IPS-18a (cell line): ENCODE results near the gene OTP.

ENCODE experiments used
- H3K27ac ChIP-seq: one replicate; pipeline ENCODE4 v1.5.1; 2013; ENCODE audit warnings: low read length
- H3K27me3 ChIP-seq: one replicate; pipeline ENCODE4 v1.6.1; 2013; ENCODE audit warnings: mild to moderate bottlenecking, low read length; ENCODE audit not compliant: control insufficient read depth, insufficient read depth
- H3K36me3 ChIP-seq: one replicate; pipeline ENCODE4 v1.6.1; 2013; ENCODE audit warnings: low read depth, low read length; ENCODE audit not compliant: control insufficient read depth
- H3K4me1 ChIP-seq: one replicate; pipeline ENCODE4 v1.6.1; 2013; ENCODE audit warnings: low read depth, low read length; ENCODE audit not compliant: control insufficient read depth
- H3K4me3 ChIP-seq: one replicate; pipeline ENCODE4 v1.5.1; 2013; ENCODE audit warnings: low read length
- H3K9ac ChIP-seq: one replicate; pipeline ENCODE4 v1.6.1; 2013; ENCODE audit warnings: mild to moderate bottlenecking, low read length, moderate library complexity
- H3K9me3 ChIP-seq: one replicate; pipeline ENCODE4 v1.6.1; 2013; ENCODE audit warnings: low read depth, low read length; ENCODE audit not compliant: control insufficient read depth

The OTP gene

DNA sequence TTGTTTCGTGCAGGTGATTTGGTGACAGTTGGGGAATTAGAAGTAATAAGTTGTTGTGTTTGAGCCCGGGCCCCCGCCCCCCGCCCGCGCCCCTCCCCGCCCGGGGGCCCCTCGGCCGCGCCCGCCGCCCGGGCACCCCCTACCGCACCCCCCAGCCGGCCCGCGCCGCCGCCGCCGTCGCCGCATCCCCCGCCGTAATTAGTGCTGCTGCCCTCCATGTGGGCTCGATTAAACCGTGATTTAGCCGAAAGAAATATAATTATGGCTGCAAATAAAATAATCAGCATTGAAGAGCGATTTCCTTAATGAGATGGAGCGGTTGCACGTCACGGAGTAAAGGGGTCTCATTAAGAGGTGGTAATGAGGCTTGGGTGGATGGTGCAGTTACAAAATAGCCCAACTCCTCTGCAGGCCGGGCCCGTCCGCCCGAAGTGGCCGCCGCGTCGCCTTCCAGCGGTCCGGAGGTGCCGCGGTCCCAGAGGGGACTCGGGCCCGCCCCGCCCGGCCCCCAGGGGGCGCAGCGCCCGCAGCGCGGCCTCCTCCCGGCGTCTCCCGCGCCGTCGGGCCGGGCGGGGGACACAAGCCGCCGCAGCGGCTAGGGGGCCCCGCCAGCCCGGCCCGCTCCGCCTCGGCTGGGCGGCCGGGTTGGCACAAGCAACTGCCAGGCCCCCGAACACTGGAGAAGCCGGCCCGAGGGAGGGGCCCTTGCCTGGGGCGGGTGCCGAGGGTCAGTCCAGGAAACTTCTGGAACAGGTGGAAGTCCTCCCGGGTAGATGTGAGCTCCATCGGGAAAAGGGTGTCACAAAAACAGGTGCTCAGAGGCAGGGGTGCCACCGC is 6.9 kb upstream of the OTP start:
- no peak overlapping the region for H3K9ac ChIP-seq
- H3K4me1 ChIP-seq: peaks cover 17% of the 10 kb centered on the region
- no peaks in the 10 kb centered on the region for H3K9me3 ChIP-seq
- peak overlapping the region; percentile 42 for H3K4me3 ChIP-seq
- H3K27me3 ChIP-seq: peaks cover 100% of the 10 kb centered on the region
- H3K36me3 ChIP-seq: no peaks in the 10 kb centered on the region
- no peak overlapping the region for H3K27ac ChIP-seq

DNA sequence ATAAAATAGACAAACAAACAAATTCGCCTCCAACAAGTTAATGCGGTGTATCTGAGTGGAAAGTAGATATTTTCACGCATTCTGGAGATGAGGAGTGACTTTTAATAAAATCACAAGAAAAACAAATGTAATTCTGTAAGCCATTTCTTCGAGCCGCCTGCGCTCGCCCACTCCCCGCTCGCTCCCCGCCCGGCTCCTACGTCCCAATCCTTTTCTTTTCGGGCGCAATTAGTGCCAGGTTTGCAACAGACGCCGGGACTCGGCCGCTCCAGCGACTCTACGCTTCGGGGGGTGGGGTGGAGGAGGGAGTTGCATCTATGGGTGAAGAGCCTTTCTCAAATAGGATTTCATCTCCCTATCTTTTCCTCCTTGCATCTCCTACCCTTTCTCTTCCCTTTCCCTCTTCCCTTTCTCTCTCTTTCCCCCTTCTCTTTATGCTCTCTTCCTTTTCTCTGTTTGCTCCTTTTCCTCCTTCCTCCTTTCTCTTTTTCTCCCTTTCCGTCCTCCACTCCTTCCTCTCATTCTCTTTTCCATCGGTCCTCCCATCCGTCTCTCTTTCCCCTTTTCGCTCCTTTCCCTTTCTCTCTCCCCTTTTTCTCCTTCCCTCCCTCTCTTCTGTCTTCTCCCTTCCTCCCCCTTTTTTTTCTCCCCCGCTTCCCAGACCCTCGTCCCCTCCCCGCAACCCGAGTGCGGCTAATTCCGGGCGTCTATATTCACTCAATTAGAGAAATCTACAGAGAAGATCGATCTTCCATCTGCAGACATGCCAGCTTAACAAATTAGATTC is 6.1 kb upstream of the OTP start:
- Histone ChIP-seq H3K4me1 (peaks cover 21% of the 10 kb centered on the region), H3K36me3 (no peaks in the 10 kb centered on the region), H3K27me3 (peaks cover 100% of the 10 kb centered on the region), H3K4me3 (peak overlapping the region; percentile 39), H3K9me3 (no peaks in the 10 kb centered on the region), H3K27ac (no peak overlapping the region), H3K9ac (no peak overlapping the region)

- Histone ChIP-seq H3K36me3 (no peaks in the 10 kb centered on the region), H3K9me3 (no peaks in the 10 kb centered on the region), H3K27me3 (peaks cover 100% of the 10 kb centered on the region), H3K27ac (no peak overlapping the region), H3K9ac (no peak overlapping the region), H3K4me3 (peak overlapping the region; percentile 39), H3K4me1 (peaks cover 27% of the 10 kb centered on the region)
These were observed 5.3 kb upstream of the OTP start for GRCh38 chr5:77643654-77644370.

DNA sequence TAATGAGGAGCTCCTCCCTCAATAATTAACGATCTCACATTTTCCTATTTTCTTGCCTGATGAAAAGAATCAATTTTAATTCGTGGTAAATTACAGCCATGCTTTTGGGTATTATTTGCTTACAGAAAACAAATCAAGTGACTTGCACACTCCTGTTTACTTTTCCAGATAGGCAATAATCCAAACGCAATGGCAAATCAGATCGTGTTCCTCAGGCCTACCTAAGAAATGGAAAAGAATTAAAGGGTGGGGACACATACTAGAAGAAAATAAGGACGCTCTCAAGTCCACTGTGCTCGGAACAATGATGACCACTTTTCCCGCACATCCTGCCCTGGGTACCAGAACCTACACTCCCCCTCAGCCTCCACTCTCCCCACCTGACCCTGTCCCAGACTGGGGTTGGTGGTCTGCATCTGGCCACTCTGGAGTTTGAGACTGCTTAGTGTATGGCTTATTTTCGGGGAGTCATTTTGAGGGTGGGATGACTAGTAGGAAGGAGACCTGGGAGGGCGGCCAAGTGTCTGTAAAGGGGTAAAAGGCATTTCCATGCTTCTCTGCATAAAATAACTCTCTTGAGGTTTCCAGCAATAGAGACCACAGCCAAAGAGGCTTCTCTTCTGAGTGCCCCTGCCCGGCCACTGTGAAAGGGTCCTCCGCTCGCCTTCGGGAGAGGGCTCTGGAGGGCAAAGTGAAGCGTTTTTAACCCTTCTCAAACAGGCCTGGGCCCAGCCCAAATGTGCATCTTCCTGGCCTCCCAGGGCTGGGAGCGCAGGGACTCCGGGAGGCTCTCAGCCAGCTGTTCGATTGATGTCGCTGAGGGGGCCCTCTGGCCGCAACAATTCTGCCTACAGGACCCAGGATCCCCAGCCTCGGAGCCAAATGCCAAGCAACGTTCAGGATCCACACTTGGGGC is 4.5 kb upstream of the OTP start:
- no peaks in the 10 kb centered on the region for H3K9me3 ChIP-seq
- H3K4me1 ChIP-seq: peaks cover 30% of the 10 kb centered on the region
- H3K9ac ChIP-seq: no peak overlapping the region
- H3K4me3 ChIP-seq: peak overlapping the region; percentile 21
- no peaks in the 10 kb centered on the region for H3K36me3 ChIP-seq
- H3K27me3 ChIP-seq: peaks cover 100% of the 10 kb centered on the region
- H3K27ac ChIP-seq: no peak overlapping the region

GRCh38 chr5:77641963-77642737 is 3.6 kb upstream of the OTP start:
- no peaks in the 10 kb centered on the region for H3K36me3 ChIP-seq
- H3K27me3 ChIP-seq: peaks cover 100% of the 10 kb centered on the region
- H3K4me3 ChIP-seq: no peak overlapping the region
- H3K9me3 ChIP-seq: no peaks in the 10 kb centered on the region
- H3K27ac ChIP-seq: no peak overlapping the region
- no peak overlapping the region for H3K9ac ChIP-seq
- peaks cover 34% of the 10 kb centered on the region for H3K4me1 ChIP-seq

GRCh38 chr5:77641397-77641943 is 3.0 kb upstream of the OTP start:
- no peaks in the 10 kb centered on the region for H3K9me3 ChIP-seq
- no peak overlapping the region for H3K4me3 ChIP-seq
- H3K4me1 ChIP-seq: peaks cover 34% of the 10 kb centered on the region
- H3K27me3 ChIP-seq: peaks cover 100% of the 10 kb centered on the region
- no peak overlapping the region for H3K27ac ChIP-seq
- no peak overlapping the region for H3K9ac ChIP-seq
- no peaks in the 10 kb centered on the region for H3K36me3 ChIP-seq

DNA sequence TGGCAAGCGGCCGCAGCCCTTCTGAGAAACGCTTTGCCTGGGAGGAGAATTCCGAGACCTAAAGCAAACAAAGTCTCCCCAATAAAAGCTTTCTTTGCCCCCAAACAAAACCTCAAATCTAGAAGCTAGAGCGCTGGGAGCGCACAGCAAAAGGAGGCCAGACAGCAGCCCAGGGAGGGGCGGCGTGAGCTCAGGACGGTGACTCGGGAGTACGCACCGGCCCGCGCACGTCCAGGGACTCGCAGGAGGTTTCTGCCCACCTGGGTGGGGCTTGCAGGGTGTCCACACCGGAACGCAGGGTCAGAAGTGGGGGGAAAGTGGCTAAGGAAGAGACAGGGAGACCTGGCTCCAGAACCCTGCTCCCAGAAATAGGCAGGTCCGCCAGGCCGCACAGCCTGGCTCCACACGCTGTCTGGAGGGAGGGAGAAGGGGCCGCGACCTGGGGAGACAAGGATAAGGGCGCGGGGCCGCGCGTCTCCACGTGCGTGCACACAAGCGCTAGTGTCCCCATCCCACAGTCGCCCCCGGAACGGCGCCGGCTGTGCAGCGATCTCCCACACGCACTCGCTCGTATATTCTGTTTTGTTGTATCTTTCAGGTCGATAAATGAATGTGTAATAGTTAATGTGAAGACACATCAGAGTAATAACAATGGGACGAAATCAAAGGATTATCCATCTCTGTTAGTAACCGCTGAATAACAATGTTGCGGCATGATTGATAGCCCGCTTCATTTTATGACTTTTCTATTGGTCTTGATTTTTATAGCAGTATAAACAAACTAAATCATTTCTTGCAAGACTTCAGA is 2.3 kb upstream of the OTP start:
- H3K36me3 ChIP-seq: no peaks in the 10 kb centered on the region
- no peak overlapping the region for H3K9ac ChIP-seq
- no peak overlapping the region for H3K4me3 ChIP-seq

GRCh38 chr5:77638763-77639671 is 504 bp upstream of the OTP start:
- Histone ChIP-seq H3K4me1 (peaks cover 26% of the 10 kb centered on the region), H3K36me3 (no peaks in the 10 kb centered on the region), H3K9me3 (no peaks in the 10 kb centered on the region), H3K27ac (no peak overlapping the region), H3K4me3 (peak overlapping the region; percentile 53), H3K27me3 (peaks cover 100% of the 10 kb centered on the region), H3K9ac (no peak overlapping the region)

More for the DNA sequence above, 2.3 kb upstream of the OTP start:
- H3K4me1 ChIP-seq: peaks cover 30% of the 10 kb centered on the region
- H3K27me3 ChIP-seq: peaks cover 100% of the 10 kb centered on the region
- H3K9me3 ChIP-seq: no peaks in the 10 kb centered on the region
- no peak overlapping the region for H3K27ac ChIP-seq
